Esophagus squamous epithelium (tissue), 5 donors: ENCODE results near the gene SUV39H2. TPM values are rescaled to one million over a fixed set of nuclear protein-coding genes. Genes with fewer than 3 reads are reported as not detected.

Experiments
- DNase-seq: peaks from one replicate; lab custom pipeline; 2025; lab: John Stamatoyannopoulos, UW
- H3K27ac ChIP-seq, 4 donors: fragments of 200-600 bp; sonication (generic); one replicate each; pipeline ENCODE4 v1.5.1; 2016 to 2019; ENCODE audit warnings: mild to moderate bottlenecking in 1 of 4
- H3K27me3 ChIP-seq, 4 donors: fragments of 200-600 bp; sonication (generic); 1 replicate in 3 of 4; 2 replicates in 1 of 4; pipeline versions ENCODE4 v1.5.1 to v1.6.0; 2017 to 2021; ENCODE audit warnings: antibody characterized with exemption in 1 of 4
- H3K36me3 ChIP-seq, 3 donors: fragments of 200-600 bp; sonication (generic); one replicate each; pipeline ENCODE4 v1.5.1; 2016 to 2019
- H3K4me1 ChIP-seq, 3 donors: fragments of 200-600 bp; sonication (generic); one replicate each; pipeline ENCODE4 v1.5.1; 2017 to 2019
- H3K4me3 ChIP-seq, 4 donors: fragments of 200-600 bp; sonication (generic); 1 replicate in 3 of 4; 2 replicates in 1 of 4; pipeline ENCODE4 v1.5.1; 2016 to 2019; ENCODE audit warnings: mild to moderate bottlenecking in 2 of 4, moderate library complexity in 1 of 4
- H3K9me3 ChIP-seq, 3 donors: fragments of 200-600 bp; sonication (generic); one replicate each; pipeline ENCODE4 v1.5.1; 2016 to 2019
- CTCF ChIP-seq, 6 experiments: fragments of 450-650 bp in 4 of 6; fragments of 200-600 bp in 2 of 6; sonication (generic) in 2 of 6; IDR thresholded peaks; one replicate each; pipeline ENCODE4 v1.5.1; 2016 to 2019; ENCODE audit warnings: antibody characterized with exemption in 6 of 6, mild to moderate bottlenecking in 4 of 6, moderate library complexity in 4 of 6
- POLR2A ChIP-seq, 4 donors: fragments of 450-650 bp; IDR thresholded peaks; one replicate each; pipeline ENCODE4 v1.6.1; 2017; ENCODE audit warnings: antibody characterized with exemption in 4 of 4, mild to moderate bottlenecking in 4 of 4, moderate library complexity in 3 of 4
- WGBS, 2 donors: methylation state at CpG; one replicate each; pipeline ENCODE4 v1.1.5; 2018; 5-methylcytosine and 5-hydroxymethylcytosine counted together
- intact Hi-C: fragments of 100-400 bp; cut with DNase I; formaldehyde crosslinking; loops from one replicate; pipeline ENCODE4 v1.15.0; 2022
- total RNA-seq, 4 donors: library from RNA; depleted of rRNA; stranded (reverse); fragments of >200 nt; gene quantifications; one replicate each; pipeline ENCODE4 v1.1.0, GENCODE V29; 2016
- donor health status: DM: yes; HTN: yes; CAD: no.

SUV39H2 gene
- total RNA-seq, 4 donors from 2014 or later, result 5.6 to 13.2 (median 8.9) TPM

- no peak overlapping the region for H3K27ac ChIP-seq
- 81 to 82% methylated on average over 2 of the region's 2 CpGs for WGBS, 2 donors
- intact Hi-C loops, result no loop called here
- H3K9me3 ChIP-seq, result no peaks in the 10 kb centered on the region
- H3K36me3 ChIP-seq, result peaks cover 15 to 77% (median 16%) of the 10 kb centered on the region in 3 donors
- no peak for DNase-seq
- TF ChIP-seq POLR2A (IDR thresholded peaks at IDR 0.05) (no peak), CTCF (IDR thresholded peaks at IDR 0.05) (no peak)
- H3K27me3 ChIP-seq, result no peaks in the 10 kb centered on the region
- no peak overlapping the region for H3K4me3 ChIP-seq
- peaks cover 0 to 3% (median 0%) of the 10 kb centered on the region in 3 donors for H3K4me1 ChIP-seq
Observed at GRCh38 chr10:14844948-14845347, 33.7 kb upstream of the SUV39H2 start.

GRCh38 chr10:14852236-14852635, 26.4 kb upstream of the SUV39H2 start:
- Histone ChIP-seq H3K4me1 (no peaks in the 10 kb centered on the region), H3K27ac (no peak overlapping the region), H3K9me3 (no peaks in the 10 kb centered on the region), H3K36me3 (peaks cover 0 to 80% (median 7%) of the 10 kb centered on the region in 3 donors), H3K27me3 (no peaks in the 10 kb centered on the region), H3K4me3 (no peak overlapping the region)
- intact Hi-C loops, result no loop called here
- TF ChIP-seq POLR2A (IDR thresholded peaks at IDR 0.05) (no peak), CTCF (IDR thresholded peaks at IDR 0.05) (no peak)
- WGBS, 2 donors, result 92 to 97% methylated on average over 3 of the region's 3 CpGs
- DNase-seq, result no peak

- TF ChIP-seq POLR2A (IDR thresholded peaks at IDR 0.05) (no peak), CTCF (IDR thresholded peaks at IDR 0.05) (no peak)
- no peaks in the 10 kb centered on the region for H3K27me3 ChIP-seq
- H3K4me3 ChIP-seq, result no peak overlapping the region
- no peak overlapping the region for H3K27ac ChIP-seq
- 88 to 91% methylated on average over 1 of the region's 1 CpG for WGBS, 2 donors
- intact Hi-C loops, result no loop called here
- H3K9me3 ChIP-seq, result no peaks in the 10 kb centered on the region
- DNase-seq, result no peak
- peaks cover 0 to 88% (median 7%) of the 10 kb centered on the region in 3 donors for H3K36me3 ChIP-seq
- no peaks in the 10 kb centered on the region for H3K4me1 ChIP-seq
Observed at GRCh38 chr10:14855453-14855852, 23.2 kb upstream of the SUV39H2 start.

GRCh38 chr10:14858338-14858960, 20.2 kb upstream of the SUV39H2 start:
- WGBS, 2 donors, result 80 to 88% methylated on average over 6 of the region's 6 CpGs
- TF ChIP-seq POLR2A (IDR thresholded peaks at IDR 0.05), result no peak
- TF ChIP-seq CTCF (IDR thresholded peaks at IDR 0.05), result no peak
- intact Hi-C loops, result no loop called here

GRCh38 chr10:14859043-14859442, 19.6 kb upstream of the SUV39H2 start:
- DNase-seq, result no peak
- WGBS, 2 donors, result 65 to 75% methylated on average over 4 to 5 of the region's 5 CpGs

More at GRCh38 chr10:14858338-14858960, 20.2 kb upstream of the SUV39H2 start:
- no peak for DNase-seq
- Histone ChIP-seq H3K27me3 (no peaks in the 10 kb centered on the region), H3K4me1 (no peaks in the 10 kb centered on the region), H3K9me3 (no peaks in the 10 kb centered on the region), H3K4me3 (no peak overlapping the region), H3K27ac (no peak overlapping the region), H3K36me3 (peaks cover 0 to 91% (median 7%) of the 10 kb centered on the region in 3 donors)

More at GRCh38 chr10:14859043-14859442, 19.6 kb upstream of the SUV39H2 start:
- intact Hi-C loops, result no loop called here
- Histone ChIP-seq H3K4me1 (no peaks in the 10 kb centered on the region), H3K27me3 (no peaks in the 10 kb centered on the region), H3K36me3 (peaks cover 0 to 91% (median 7%) of the 10 kb centered on the region in 3 donors), H3K4me3 (no peak overlapping the region), H3K27ac (no peak overlapping the region), H3K9me3 (no peaks in the 10 kb centered on the region)
- TF ChIP-seq CTCF (IDR thresholded peaks at IDR 0.05) (no peak), POLR2A (IDR thresholded peaks at IDR 0.05) (no peak)
